Activated CD4-positive, alpha-beta memory T cell treated with anti-CD3 and anti-CD28 coated beads for 36 hours (primary cell): ENCODE results near the gene ITGAE. TPM values are rescaled to one million over a fixed set of nuclear protein-coding genes. Genes with fewer than 3 reads are reported as not detected.
"Not testable (repeated sequence)": the region's sequence is repeated elsewhere in the genome, so short reads cannot be mapped to it uniquely, and the experiment has no call there.

Experiments
- CTCF ChIA-PET: fragments of 350-600 bp; sonication (Branson Sonifier 250); formaldehyde crosslinking; loops from one replicate; lab custom pipeline; 2021; ENCODE audit warnings: antibody characterized with exemption, inconsistent platforms; lab: Charles Lee
- POLR2A ChIA-PET: fragments of 350-600 bp; sonication (Branson Sonifier 250); formaldehyde crosslinking; loops from one replicate; lab custom pipeline; 2021; ENCODE audit warnings: antibody characterized with exemption; lab: Charles Lee
- DNase-seq: peaks from one replicate; pipeline ENCODE4 v3.0.0-alpha.2; 2020
- H3K27ac Mint-ChIP-seq: one replicate; pipeline ENCODE4 v1.8.0; 2021; ENCODE audit warnings: mixed read lengths
- H3K27me3 Mint-ChIP-seq: one replicate; pipeline ENCODE4 v1.8.0; 2021; ENCODE audit warnings: mixed read lengths
- H3K36me3 Mint-ChIP-seq: one replicate; pipeline ENCODE4 v1.8.0; 2021; ENCODE audit warnings: mixed read lengths
- H3K4me1 Mint-ChIP-seq: one replicate; pipeline ENCODE4 v1.8.0; 2021; ENCODE audit warnings: low read depth, mixed read lengths
- H3K4me3 Mint-ChIP-seq: one replicate; pipeline ENCODE4 v1.8.0; 2021; ENCODE audit warnings: mild to moderate bottlenecking, mixed read lengths
- H3K9me3 Mint-ChIP-seq: one replicate; pipeline ENCODE4 v1.8.0; 2021; ENCODE audit warnings: mixed read lengths
- intact Hi-C: fragments of 100-400 bp; cut with micrococcal nuclease; formaldehyde crosslinking; loops from one replicate; pipeline ENCODE4 v1.15.1; 2023
- total RNA-seq, 2 experiments: library from RNA; stranded (reverse); gene quantifications; one replicate each; pipeline ENCODE4 v1.2.3, GENCODE V29; 2021

The ITGAE gene
- total RNA-seq, 2 experiments from 2014 or later = 32.8 to 34.4 TPM

- intact Hi-C loops = no loop called here
Measured at GRCh38 chr17:3744014-3744413, 57.0 kb downstream of the ITGAE start.

DNA sequence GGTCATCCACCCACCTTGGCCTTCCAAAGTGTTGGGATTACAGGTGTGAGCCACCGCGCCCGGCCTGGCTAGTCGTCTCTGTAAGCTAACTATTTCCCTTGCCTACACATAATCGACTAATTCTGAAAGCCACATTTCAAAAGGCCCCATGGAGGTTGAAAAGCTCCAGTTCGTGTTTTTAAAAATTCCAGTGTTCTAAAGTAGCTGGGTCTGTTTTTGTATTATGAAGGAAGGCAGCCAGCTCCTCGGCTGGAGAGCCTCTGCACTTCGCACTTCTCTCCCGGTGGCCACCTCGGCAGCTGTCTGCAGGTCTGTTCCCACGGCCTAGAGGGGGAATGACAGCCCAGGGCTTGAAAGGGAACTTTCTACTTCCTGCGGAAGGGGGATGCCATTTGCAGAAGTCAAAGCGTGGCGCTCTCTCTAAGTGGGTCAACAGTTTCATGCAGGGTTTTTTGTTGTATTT is 60.3 kb downstream of the ITGAE start:
- H3K9me3 Mint-ChIP-seq = no peaks in the 10 kb centered on the region
- H3K27ac Mint-ChIP-seq = peak overlapping the region; percentile 85
- ChIA-PET POLR2A (interaction anchor here (0.9 to 3.4 kb wide), 3 partner anchors 10 to 23 kb away, joined by 3 to 16 read pairs (median 3); no protein-coding TSS in a partner anchor), CTCF (interaction anchor here (0.7 to 9.5 kb wide), 12 partner anchors 8 to 263 kb away, joined by 3 to 402 read pairs (median 6); partner anchors contain the start of genes HASPIN and NCBP3)
- H3K27me3 Mint-ChIP-seq = no peaks in the 10 kb centered on the region
- H3K36me3 Mint-ChIP-seq = no peaks in the 10 kb centered on the region
- intact Hi-C loops = no loop called here
- peak; percentile 62 for DNase-seq
- peak overlapping the region; percentile 51 for H3K4me3 Mint-ChIP-seq
- peaks cover 32% of the 10 kb centered on the region for H3K4me1 Mint-ChIP-seq

More at GRCh38 chr17:3744014-3744413, 57.0 kb downstream of the ITGAE start:
- ChIA-PET CTCF (interaction anchor here (0.6 to 1.6 kb wide), 2 partner anchors 76 to 84 kb away, joined by 3 read pairs; no protein-coding TSS in a partner anchor), POLR2A (no interaction called here)
- H3K27me3 Mint-ChIP-seq = no peaks in the 10 kb centered on the region
- no peak overlapping the region for H3K4me3 Mint-ChIP-seq
- H3K36me3 Mint-ChIP-seq = no peaks in the 10 kb centered on the region
- peaks cover 24% of the 10 kb centered on the region for H3K4me1 Mint-ChIP-seq
- DNase-seq = no peak
- no peak overlapping the region for H3K27ac Mint-ChIP-seq
- no peaks in the 10 kb centered on the region for H3K9me3 Mint-ChIP-seq

DNA sequence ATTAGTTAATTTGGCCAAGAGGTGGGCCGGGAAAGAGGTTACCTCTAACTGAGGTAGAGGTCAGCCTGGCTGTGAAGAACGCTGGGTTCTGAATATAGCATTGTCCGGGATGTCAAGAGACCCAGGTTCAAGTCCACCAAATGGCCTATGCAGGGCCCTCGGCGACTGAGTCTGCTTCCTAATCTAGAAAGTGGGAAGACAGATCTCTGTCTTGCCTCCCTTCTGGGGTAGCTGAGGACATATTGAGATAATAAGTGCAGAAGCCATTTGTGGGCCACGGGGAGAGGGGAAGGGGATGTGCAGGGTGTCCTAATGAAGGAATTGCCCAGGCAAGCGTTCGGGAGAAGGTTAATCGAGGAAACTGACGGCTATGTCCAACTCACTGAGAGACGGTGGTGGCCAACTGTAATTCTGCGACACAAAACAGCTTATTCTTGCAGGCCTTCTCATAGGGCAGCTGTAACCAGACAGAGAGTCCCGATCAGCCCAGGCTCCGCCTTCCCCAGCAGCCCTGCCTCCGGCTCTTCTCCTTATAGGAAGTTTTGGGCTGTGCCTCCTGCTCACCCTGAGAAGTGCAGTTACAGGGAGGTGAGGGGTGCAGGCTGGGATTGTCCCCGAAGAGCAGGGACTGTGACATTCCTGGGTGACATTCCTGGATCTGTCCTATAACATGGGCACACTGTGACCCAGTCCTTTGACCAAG is 61.4 kb downstream of the ITGAE start:
- ChIA-PET CTCF (interaction anchor here (0.6 to 9.5 kb wide), 20 partner anchors 9 to 1083 kb away, joined by 3 to 402 read pairs (median 6); partner anchors contain the start of genes HASPIN, NCBP3 and P2RX5), POLR2A (interaction anchor here (1.0 to 3.4 kb wide), 6 partner anchors 8 to 106 kb away, joined by 3 to 18 read pairs (median 6); partner anchors contain the start of genes HASPIN and NCBP3)
- no peak overlapping the region for H3K4me3 Mint-ChIP-seq
- no peaks in the 10 kb centered on the region for H3K27me3 Mint-ChIP-seq
- H3K4me1 Mint-ChIP-seq = peaks cover 32% of the 10 kb centered on the region
- no peak overlapping the region for H3K27ac Mint-ChIP-seq
- intact Hi-C loops = loop anchor here (2.0 to 10.0 kb wide), 6 partner anchors 17 to 265 kb away; partner anchors contain the start of genes HASPIN and NCBP3
- no peaks in the 10 kb centered on the region for H3K36me3 Mint-ChIP-seq
- H3K9me3 Mint-ChIP-seq = no peaks in the 10 kb centered on the region
- no peak for DNase-seq

GRCh38 chr17:3738562-3739295 is 62.3 kb downstream of the ITGAE start:
- H3K4me3 Mint-ChIP-seq = no peak overlapping the region
- no peaks in the 10 kb centered on the region for H3K27me3 Mint-ChIP-seq
- ChIA-PET POLR2A (interaction anchor here (1.0 to 3.4 kb wide), 6 partner anchors 9 to 107 kb away, joined by 3 to 18 read pairs (median 6); partner anchors contain the start of genes HASPIN and NCBP3), CTCF (interaction anchor here (0.7 to 9.5 kb wide), 32 partner anchors 8 to 287 kb away, joined by 3 to 402 read pairs (median 11); partner anchors contain the start of genes HASPIN, NCBP3 and P2RX5)
- peak overlapping the region; percentile 26 for H3K27ac Mint-ChIP-seq
- intact Hi-C loops = loop anchor here (1.0 to 10.0 kb wide), 7 partner anchors 16 to 266 kb away; partner anchors contain the start of genes HASPIN and NCBP3
- H3K36me3 Mint-ChIP-seq = no peaks in the 10 kb centered on the region
- no peaks in the 10 kb centered on the region for H3K9me3 Mint-ChIP-seq
- peak; percentile 87 for DNase-seq
- H3K4me1 Mint-ChIP-seq = peaks cover 32% of the 10 kb centered on the region

DNA sequence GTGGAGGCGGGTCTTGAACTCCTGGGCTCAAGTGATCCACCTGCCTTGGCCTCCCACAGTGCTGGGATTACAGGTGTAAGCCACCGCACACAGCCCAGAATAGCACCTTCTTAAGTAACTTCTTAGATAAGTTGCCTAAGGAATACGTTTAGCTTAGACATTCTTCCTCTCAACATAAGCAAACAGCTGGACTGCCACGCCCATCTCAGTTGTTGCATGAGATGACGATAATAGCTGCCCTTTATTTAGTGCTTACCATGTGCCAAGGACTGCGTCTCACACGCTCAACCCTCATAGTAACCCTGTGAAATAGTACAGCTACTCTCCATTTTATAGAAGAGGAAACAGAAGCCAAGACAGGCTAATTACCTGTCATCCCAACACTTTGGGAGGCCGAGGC is 65.5 kb downstream of the ITGAE start:
- H3K27me3 Mint-ChIP-seq = no peaks in the 10 kb centered on the region
- no peaks in the 10 kb centered on the region for H3K9me3 Mint-ChIP-seq
- H3K4me3 Mint-ChIP-seq = no peak overlapping the region
- CTCF ChIA-PET = interaction anchor here (0.6 to 9.5 kb wide), 8 partner anchors 9 to 109 kb away, joined by 3 to 402 read pairs (median 32); partner anchors contain the start of genes HASPIN and NCBP3
- no peak for DNase-seq
- intact Hi-C loops = loop anchor here (5.0 to 10.0 kb wide), 4 partner anchors 53 to 269 kb away; partner anchors contain the start of gene NCBP3
- POLR2A ChIA-PET = no interaction called here
- H3K27ac Mint-ChIP-seq = no peak overlapping the region
- H3K4me1 Mint-ChIP-seq = peaks cover 28% of the 10 kb centered on the region
- H3K36me3 Mint-ChIP-seq = no peaks in the 10 kb centered on the region

DNA sequence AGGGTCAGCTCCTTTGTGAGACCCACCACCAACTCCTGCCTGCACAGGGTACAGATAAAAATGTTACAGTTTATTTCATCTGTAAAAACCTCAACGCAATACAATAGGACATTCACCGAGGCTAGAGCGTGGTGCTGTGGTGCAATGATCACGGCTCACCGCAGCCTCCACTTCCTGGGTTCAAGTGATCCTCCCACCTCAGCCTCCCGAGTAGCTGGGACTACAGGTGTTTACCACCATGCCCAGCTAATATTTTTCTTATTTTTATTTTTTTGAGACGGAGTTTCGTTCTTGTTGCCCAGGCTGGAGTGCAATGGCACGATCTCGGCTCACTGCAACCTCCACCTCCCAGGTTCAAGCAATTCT is 66.1 kb downstream of the ITGAE start:
- peaks cover 23% of the 10 kb centered on the region for H3K4me1 Mint-ChIP-seq
- CTCF ChIA-PET = interaction anchor here (1.2 to 9.5 kb wide), 7 partner anchors 9 to 110 kb away, joined by 3 to 402 read pairs (median 33); partner anchors contain the start of genes HASPIN and NCBP3
- H3K27ac Mint-ChIP-seq, H3K9me3 Mint-ChIP-seq, DNase-seq, H3K4me3 Mint-ChIP-seq, H3K27me3 Mint-ChIP-seq, H3K36me3 Mint-ChIP-seq, POLR2A ChIA-PET: not testable (repeated sequence)
- intact Hi-C loops = loop anchor here (5.0 to 10.0 kb wide), 4 partner anchors 53 to 270 kb away; partner anchors contain the start of gene NCBP3

- CTCF ChIA-PET = interaction anchor here (1.4 to 9.5 kb wide), 3 partner anchors 50 to 94 kb away, joined by 4 to 402 read pairs (median 5); no protein-coding TSS in a partner anchor
- intact Hi-C loops = loop anchor here (10.0 kb wide), 1 partner anchor 273 kb away; no protein-coding TSS in a partner anchor
- Mint-ChIP-seq H3K27me3 (no peaks in the 10 kb centered on the region), H3K9me3 (no peaks in the 10 kb centered on the region), H3K27ac (no peak overlapping the region), H3K36me3 (peaks cover 10% of the 10 kb centered on the region), H3K4me1 (no peaks in the 10 kb centered on the region), H3K4me3 (no peak overlapping the region)
- POLR2A ChIA-PET = no interaction called here
- no peak for DNase-seq
Measured at GRCh38 chr17:3732210-3732621, 68.8 kb downstream of the ITGAE start.

GRCh38 chr17:3730881-3731429 is 70.0 kb downstream of the ITGAE start:
- H3K27me3 Mint-ChIP-seq = no peaks in the 10 kb centered on the region
- ChIA-PET POLR2A (no interaction called here), CTCF (interaction anchor here (1.4 to 4.8 kb wide), 2 partner anchors 48 to 95 kb away, joined by 4 to 20 read pairs; no protein-coding TSS in a partner anchor)
- intact Hi-C loops = loop anchor here (10.0 kb wide), 1 partner anchor 274 kb away; no protein-coding TSS in a partner anchor
- DNase-seq = no peak
- no peaks in the 10 kb centered on the region for H3K9me3 Mint-ChIP-seq
- peaks cover 18% of the 10 kb centered on the region for H3K36me3 Mint-ChIP-seq
- no peak overlapping the region for H3K4me3 Mint-ChIP-seq
- H3K27ac Mint-ChIP-seq = no peak overlapping the region
- H3K4me1 Mint-ChIP-seq = peaks cover 7% of the 10 kb centered on the region

GRCh38 chr17:3729881-3730280 is 71.1 kb downstream of the ITGAE start:
- Mint-ChIP-seq H3K27me3 (no peaks in the 10 kb centered on the region), H3K9me3 (no peaks in the 10 kb centered on the region), H3K4me1 (peaks cover 18% of the 10 kb centered on the region), H3K27ac (no peak overlapping the region), H3K36me3 (peaks cover 29% of the 10 kb centered on the region), H3K4me3 (no peak overlapping the region)
- POLR2A ChIA-PET = no interaction called here
- intact Hi-C loops = loop anchor here (10.0 kb wide), 1 partner anchor 275 kb away; no protein-coding TSS in a partner anchor
- CTCF ChIA-PET = interaction anchor here (4.4 to 4.8 kb wide), 2 partner anchors 8 to 97 kb away, joined by 20 to 31 read pairs; no protein-coding TSS in a partner anchor
- no peak for DNase-seq

DNA sequence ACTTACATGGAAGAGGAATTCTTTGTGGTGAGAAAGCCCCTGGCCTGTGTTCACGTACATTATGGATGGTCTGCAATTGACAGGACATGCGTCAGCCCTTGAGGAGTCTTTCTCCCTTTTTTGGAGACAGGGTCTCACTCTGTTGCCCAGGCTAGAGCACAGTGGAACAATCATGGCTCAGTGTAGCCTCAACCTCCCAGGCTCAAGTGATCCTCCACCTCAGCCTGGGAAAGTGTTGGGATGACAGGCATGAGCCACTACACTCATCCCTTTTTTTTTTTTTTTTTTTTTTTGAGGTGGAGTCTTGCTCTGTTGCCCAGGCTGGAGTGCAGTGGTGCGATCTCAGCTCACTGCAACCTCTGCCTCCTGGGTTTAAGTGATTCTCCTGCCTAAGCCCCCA is 72.9 kb downstream of the ITGAE start:
- CTCF ChIA-PET = interaction anchor here (4.4 to 4.8 kb wide), 2 partner anchors 10 to 98 kb away, joined by 20 to 31 read pairs; no protein-coding TSS in a partner anchor
- intact Hi-C loops, H3K27ac Mint-ChIP-seq, DNase-seq, H3K4me3 Mint-ChIP-seq, H3K9me3 Mint-ChIP-seq, H3K27me3 Mint-ChIP-seq: not testable (repeated sequence)
- Mint-ChIP-seq H3K36me3 (peaks cover 37% of the 10 kb centered on the region), H3K4me1 (peaks cover 25% of the 10 kb centered on the region)
- POLR2A ChIA-PET = interaction anchor here (0.6 kb wide), 1 partner anchor 109 kb away, joined by 4 read pairs; no protein-coding TSS in a partner anchor

- Mint-ChIP-seq H3K9me3 (no peaks in the 10 kb centered on the region), H3K27me3 (no peaks in the 10 kb centered on the region), H3K27ac (no peak overlapping the region), H3K4me1 (peaks cover 33% of the 10 kb centered on the region), H3K4me3 (no peak overlapping the region), H3K36me3 (peaks cover 45% of the 10 kb centered on the region)
- DNase-seq = no peak
- ChIA-PET POLR2A (no interaction called here), CTCF (interaction anchor here (0.6 to 4.8 kb wide), 5 partner anchors 11 to 99 kb away, joined by 3 to 31 read pairs (median 5); no protein-coding TSS in a partner anchor)
- intact Hi-C loops = no loop called here
Measured at GRCh38 chr17:3727041-3727440, 73.9 kb downstream of the ITGAE start.
